ENCODE data around the gene SLC16A3. TPM values are rescaled to one million over a fixed set of nuclear protein-coding genes. Genes with fewer than 3 reads are reported as not detected.

Gene SLC16A3
- total RNA-seq, 2 donors from 2014 or later, result 2.0 to 5.4 TPM

DNA sequence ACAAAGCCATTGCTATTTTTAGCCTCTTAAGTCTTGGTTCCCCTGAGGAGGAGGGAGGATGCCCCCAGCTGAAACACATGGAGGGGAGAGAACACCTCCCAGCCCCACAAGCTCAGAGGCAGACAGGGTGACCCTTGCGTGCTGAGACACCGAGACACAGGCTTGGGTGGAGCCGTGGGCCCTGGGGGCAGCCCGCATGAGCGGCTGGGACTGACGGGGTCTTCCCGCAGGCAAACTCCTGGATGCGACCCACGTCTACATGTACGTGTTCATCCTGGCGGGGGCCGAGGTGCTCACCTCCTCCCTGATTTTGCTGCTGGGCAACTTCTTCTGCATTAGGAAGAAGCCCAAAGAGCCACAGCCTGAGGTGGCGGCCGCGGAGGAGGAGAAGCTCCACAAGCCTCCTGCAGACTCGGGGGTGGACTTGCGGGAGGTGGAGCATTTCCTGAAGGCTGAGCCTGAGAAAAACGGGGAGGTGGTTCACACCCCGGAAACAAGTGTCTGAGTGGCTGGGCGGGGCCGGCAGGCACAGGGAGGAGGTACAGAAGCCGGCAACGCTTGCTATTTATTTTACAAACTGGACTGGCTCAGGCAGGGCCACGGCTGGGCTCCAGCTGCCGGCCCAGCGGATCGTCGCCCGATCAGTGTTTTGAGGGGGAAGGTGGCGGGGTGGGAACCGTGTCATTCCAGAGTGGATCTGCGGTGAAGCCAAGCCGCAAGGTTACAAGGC is 9.8 kb downstream of the SLC16A3 start:
- TF ChIP-seq POLR2A (IDR thresholded peaks at IDR 0.05), result peak in 1 of 3 donors; percentile 40
- TF ChIP-seq, protein P1, sequence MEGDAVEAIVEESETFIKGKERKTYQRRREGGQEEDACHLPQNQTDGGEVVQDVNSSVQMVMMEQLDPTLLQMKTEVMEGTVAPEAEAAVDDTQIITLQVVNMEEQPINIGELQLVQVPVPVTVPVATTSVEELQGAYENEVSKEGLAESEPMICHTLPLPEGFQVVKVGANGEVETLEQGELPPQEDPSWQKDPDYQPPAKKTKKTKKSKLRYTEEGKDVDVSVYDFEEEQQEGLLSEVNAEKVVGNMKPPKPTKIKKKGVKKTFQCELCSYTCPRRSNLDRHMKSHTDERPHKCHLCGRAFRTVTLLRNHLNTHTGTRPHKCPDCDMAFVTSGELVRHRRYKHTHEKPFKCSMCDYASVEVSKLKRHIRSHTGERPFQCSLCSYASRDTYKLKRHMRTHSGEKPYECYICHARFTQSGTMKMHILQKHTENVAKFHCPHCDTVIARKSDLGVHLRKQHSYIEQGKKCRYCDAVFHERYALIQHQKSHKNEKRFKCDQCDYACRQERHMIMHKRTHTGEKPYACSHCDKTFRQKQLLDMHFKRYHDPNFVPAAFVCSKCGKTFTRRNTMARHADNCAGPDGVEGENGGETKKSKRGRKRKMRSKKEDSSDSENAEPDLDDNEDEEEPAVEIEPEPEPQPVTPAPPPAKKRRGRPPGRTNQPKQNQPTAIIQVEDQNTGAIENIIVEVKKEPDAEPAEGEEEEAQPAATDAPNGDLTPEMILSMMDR (IDR thresholded peaks at IDR 0.05), result no peak
- H3K27ac ChIP-seq, result peak overlapping the region in 2 of 4 donors; percentile 30 to 42
- intact Hi-C loops (cut with DNase I), result loop anchor here (5.0 kb wide), 1 partner anchor 84 kb away; no protein-coding TSS in a partner anchor
- ATAC-seq (no peak), DNase-seq (peak in 3 of 4 donors; percentile 68 to 80 (median 73))
- H3K4me3 ChIP-seq, result no peak overlapping the region
- peaks cover 61% of the 10 kb centered on the region for H3K4me1 ChIP-seq
- peaks cover 0 to 7% of the 10 kb centered on the region in 2 donors for H3K36me3 ChIP-seq (replicated peaks in 1 of 2; ENCODE audit: insufficient read depth in 1 of 2, low read depth in 2 of 2)
- H3K9me3 ChIP-seq, result no peaks in the 10 kb centered on the region
- no peaks in the 10 kb centered on the region for H3K27me3 ChIP-seq
- WGBS, 2 donors, result 65 to 66% methylated on average over 24 to 30 of the region's 33 CpGs

DNA sequence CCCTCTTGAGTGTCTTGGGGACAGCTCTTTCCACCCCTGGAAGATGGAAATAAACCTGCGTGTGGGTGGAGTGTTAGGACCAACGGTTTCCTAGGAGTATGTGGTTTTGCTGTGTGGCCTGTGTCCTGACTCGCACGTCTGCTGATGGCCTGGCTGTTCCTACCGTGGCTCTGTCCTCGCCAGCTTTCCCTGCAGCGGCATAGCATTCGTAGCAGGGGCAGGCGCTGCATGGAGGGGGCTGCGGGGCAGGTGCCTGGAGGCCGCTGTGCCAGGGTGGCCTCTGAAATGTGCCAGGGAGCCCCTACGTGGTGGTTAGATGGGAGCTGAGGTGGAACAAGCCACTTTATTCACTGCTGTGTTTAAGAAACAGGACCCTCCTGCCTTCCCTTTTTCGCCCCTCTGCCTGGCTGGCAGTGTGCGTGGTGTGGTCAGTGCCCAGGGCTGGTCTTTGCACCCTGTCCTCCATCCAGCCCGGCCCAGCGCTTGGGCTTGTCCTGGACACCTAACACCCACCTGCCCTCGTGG is 10.6 kb downstream of the SLC16A3 start:
- peak overlapping the region in 2 of 4 donors; percentile 57 to 74 for H3K27ac ChIP-seq
- DNase-seq (no peak), ATAC-seq (no peak)
- H3K4me3 ChIP-seq, result no peak overlapping the region
- no peak for TF ChIP-seq POLR2A (IDR thresholded peaks at IDR 0.05)
- TF ChIP-seq, protein P1 (IDR thresholded peaks at IDR 0.05), result no peak
- intact Hi-C loops (cut with DNase I), result loop anchor here (5.0 kb wide), 1 partner anchor 83 kb away; no protein-coding TSS in a partner anchor
- H3K36me3 ChIP-seq (replicated peaks in 1 of 2; ENCODE audit: insufficient read depth in 1 of 2, low read depth in 2 of 2), result peaks cover 2 to 12% of the 10 kb centered on the region in 2 donors
- WGBS, 2 donors, result 84 to 91% methylated on average over 9 to 17 of the region's 17 CpGs
- H3K27me3 ChIP-seq, result no peaks in the 10 kb centered on the region
- peaks cover 63% of the 10 kb centered on the region for H3K4me1 ChIP-seq
- H3K9me3 ChIP-seq, result no peaks in the 10 kb centered on the region

DNA sequence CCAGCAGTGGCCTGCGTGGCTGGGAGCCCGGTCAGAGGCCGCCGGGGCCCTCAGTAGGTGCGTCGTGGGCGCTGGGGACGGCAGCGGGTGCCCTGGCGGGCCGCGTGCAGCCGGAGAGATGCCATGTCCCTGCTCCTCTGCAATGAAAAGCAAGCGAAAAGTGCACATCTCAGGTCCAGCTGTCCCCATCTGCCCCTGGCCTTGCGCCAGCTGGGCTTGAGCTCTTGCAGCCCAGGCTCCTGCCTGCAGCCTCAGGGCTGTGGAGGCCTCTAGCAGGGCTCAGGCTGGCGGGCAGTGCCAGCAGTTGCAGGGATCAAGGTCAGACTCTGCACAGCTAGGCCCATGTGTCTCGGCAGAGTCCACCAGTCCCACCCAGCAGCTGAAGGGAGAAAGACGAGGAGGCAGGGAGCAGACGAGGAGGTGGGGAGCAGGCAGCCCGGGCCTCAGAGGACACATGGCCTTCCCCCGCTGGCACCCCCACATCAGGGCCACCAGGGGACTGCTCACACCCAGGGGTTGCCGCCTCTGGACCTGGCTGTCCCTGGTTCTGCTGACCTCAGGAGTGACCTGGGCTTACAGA is 11.2 kb downstream of the SLC16A3 start:
- peak overlapping the region in 3 of 4 donors; percentile 5 to 74 (median 57) for H3K27ac ChIP-seq
- DNase-seq (peak in 1 of 4 donors; percentile 58), ATAC-seq (no peak)
- intact Hi-C loops (cut with DNase I), result loop anchor here (5.0 kb wide), 1 partner anchor 82 kb away; no protein-coding TSS in a partner anchor
- no peaks in the 10 kb centered on the region for H3K9me3 ChIP-seq
- no peak for TF ChIP-seq POLR2A (IDR thresholded peaks at IDR 0.05)
- TF ChIP-seq, protein P1 (IDR thresholded peaks at IDR 0.05), result no peak
- H3K27me3 ChIP-seq, result no peaks in the 10 kb centered on the region
- peaks cover 63% of the 10 kb centered on the region for H3K4me1 ChIP-seq
- no peak overlapping the region for H3K4me3 ChIP-seq
- 62 to 76% methylated on average over 6 to 20 of the region's 22 CpGs for WGBS, 2 donors
- H3K36me3 ChIP-seq (replicated peaks in 1 of 2; ENCODE audit: insufficient read depth in 1 of 2, low read depth in 2 of 2), result peaks cover 7 to 16% of the 10 kb centered on the region in 2 donors

DNA sequence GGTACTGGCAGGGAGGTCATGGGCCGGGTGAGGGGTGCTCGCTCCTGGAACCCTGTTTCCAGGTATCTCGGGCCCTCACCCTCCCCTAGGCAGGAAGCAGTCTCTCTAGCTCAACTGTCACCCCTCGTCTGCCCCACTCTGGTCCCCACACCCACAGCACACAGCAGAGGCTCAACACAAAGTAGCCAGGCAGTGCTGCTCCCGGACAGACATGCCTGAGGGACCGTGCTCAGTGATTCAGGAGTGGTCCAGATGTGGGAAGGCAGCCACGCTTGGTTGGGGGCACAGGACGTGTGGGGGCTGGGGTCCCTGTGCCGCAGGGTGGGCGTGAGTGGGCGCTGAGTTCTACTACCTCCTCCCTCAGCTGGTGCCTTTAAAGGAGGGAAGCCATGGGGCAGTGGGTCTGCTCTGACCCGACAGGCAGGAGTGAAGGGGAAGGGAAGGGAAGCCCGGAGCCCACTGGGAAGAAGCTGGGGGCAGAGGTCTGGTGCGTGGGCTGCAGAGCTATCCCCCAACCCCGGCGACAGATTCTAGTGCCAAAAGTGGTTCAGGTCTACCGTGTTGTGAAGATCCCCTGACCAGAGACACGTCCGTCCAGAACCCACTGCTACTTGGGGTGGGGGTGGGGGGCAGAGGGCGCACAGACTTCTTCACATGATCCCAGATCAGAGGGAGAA is 11.8 kb downstream of the SLC16A3 start:
- Histone ChIP-seq H3K27ac (peak overlapping the region; percentile 5 to 74 (median 62)), H3K9me3 (no peaks in the 10 kb centered on the region), H3K36me3 (replicated peaks in 1 of 2; ENCODE audit: insufficient read depth in 1 of 2, low read depth in 2 of 2) (peaks cover 9 to 22% of the 10 kb centered on the region in 2 donors), H3K4me1 (peaks cover 58% of the 10 kb centered on the region), H3K27me3 (no peaks in the 10 kb centered on the region), H3K4me3 (no peak overlapping the region)
- DNase-seq, result no peak
- ATAC-seq, result no peak
- TF ChIP-seq, protein P1 (IDR thresholded peaks at IDR 0.05), result no peak
- TF ChIP-seq POLR2A (IDR thresholded peaks at IDR 0.05), result no peak
- WGBS, 2 donors, result 82 to 85% methylated on average over 12 to 19 of the region's 20 CpGs
- intact Hi-C loops (cut with DNase I), result no loop called here

All from body of pancreas (tissue), 4 donors.